Activated CD4-positive, alpha-beta T cell treated with anti-CD3 and anti-CD28 coated beads, Interleukin-2, amount 50 U/mL, for 24 hours (primary cell): Measurements from ENCODE around the gene PODXL2.
A peak's percentile ranks its signal among the peaks of the same experiment; 100 is the strongest.

Experiments
- DNase-seq, 2 donors: peaks; one replicate each; pipeline ENCODE4 v3.0.0-alpha.2; 2020; ENCODE audit warnings: low read depth in 1 of 2, low spot score in 1 of 2

The PODXL2 gene

DNA sequence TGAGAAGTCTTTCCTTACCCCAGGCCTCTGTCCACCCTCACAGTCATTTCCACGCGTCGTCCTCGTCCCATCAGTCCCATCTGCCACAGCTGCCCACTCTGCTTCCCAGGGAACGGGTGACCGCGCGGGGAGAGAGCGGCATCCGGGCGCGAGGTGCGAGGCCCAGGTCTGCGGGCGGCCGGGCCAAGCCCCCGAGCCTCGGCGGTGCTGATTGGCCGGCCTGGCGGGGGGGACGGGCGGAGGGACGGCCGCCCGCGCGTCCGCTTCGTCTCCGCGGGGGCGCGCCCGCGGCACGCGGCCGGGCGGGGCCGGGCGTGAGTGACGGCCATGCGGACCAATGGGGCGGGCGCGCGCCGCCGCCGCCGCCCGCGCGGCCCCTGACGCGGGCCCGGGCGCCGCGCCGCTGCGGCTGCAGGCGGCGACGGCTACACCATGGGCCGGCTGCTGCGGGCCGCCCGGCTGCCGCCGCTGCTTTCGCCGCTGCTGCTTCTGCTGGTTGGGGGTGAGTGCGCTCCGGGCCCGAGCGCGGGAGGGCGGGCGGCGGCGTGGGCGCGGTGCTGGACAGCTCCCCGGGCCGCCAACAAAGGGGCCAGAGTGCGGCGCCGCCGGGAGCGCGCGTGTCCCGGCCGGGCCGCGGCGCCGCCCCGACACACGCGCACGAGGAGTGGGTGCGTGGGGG is at the start of gene PODXL2:
TSS of gene PODXL2 (plus strand) at position 398 of the 679 bp plus-strand sequence. CDS start at position 433, 35 bp downstream.
- no peak for DNase-seq

- no peak for DNase-seq
Observed at GRCh38 chr3:127580327-127581060, 48.5 kb upstream of the PODXL2 start.

DNA sequence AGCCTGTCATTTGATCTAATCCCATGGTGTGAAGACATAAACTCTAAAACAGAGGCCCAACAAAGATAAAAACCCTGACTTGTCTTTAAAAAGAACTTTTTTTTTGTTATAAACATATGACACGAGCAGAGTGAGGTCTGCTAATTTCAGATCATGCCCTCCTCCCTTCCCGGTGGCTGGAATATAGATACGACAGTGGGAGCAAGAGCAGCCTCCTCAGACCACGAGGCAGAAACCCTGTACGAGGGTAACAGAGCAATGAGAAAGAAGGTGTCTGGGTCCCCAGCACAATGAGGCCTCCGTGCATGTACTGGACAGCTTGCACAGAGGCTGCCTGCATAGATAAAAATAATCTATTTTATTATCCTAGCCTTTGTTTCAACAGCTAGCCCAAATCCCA is 44.3 kb upstream of the PODXL2 start:
- no peak for DNase-seq

DNA sequence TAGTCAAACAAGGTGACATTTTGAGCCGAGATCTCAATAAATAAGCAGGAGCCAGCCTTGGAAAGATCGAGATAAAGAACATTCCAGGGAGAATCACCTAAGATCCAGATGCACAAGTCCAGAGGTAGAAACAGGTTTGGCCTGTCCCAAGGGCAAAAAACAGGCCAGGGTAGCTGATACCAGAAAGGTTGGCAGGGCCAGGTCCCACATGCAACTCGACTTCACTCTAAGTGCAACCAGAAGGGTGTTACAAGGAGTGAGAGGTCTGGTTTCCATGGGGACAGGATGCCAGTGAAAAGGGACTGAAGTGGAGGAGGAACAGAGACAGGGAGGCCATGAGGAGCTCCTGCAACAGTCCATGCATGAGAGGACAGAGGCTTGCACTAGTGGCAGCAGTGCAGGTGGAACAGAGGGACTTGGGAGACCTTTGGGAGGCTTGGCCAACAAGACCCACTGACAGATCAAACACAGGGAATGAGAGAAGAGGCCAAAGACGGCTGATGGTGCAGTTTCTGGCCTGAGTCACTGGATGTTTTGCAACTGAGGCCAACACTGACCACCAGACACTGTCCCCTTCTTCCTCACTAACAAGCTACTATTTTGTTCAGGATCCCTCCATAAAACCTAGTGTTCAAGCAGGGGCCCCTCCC is 43.7 kb upstream of the PODXL2 start:
- DNase-seq = no peak

DNA sequence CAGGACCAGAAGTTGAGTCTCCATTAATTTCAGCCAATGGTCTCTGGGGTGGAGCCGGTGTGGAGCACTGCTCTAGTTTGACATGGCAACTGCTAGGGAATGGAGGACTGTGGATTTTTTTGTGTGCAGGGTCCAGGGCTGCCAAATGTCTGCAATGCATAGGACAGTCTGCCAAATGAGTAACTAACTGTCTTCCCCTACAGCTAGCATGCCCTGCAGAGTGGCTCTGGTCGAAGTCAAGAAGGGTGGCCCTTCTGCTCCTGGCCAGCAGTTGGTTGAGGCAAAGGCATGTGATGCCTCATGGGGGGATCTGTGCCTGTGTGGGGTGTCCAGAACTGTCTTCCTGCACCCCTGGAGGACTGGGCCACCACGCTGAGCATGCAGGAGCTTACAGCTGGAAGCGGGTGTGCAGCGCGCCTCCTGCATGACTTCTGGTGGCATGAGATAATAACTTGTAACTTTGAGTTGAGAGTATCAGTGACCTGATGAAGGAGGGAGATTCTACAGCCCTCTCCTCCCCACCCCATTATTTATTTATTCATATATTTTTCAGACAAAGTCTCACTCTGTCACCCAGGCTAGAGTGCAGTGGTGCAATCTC is 43.1 kb upstream of the PODXL2 start:
- no peak for DNase-seq

DNA sequence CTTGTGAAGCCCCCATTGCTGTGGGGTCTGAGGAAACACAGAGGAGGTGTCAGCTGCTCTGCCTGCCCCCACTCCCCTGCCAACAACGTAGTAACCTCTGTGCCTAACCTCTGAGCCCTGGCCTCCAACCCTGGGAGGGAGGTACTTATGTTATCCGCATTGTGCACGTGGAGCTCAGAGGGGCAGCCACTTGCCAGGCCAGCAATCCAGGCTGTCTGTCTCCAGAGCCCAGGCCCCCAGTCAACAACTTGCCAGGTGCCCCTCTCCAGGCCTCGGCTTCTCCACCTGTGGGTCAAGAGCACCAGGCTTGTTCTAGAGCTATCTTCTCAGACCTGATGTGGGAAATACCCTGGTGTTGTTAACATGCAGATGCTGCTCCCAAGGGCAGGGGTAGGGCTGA is 41.1 kb upstream of the PODXL2 start:
- no peak for DNase-seq

DNA sequence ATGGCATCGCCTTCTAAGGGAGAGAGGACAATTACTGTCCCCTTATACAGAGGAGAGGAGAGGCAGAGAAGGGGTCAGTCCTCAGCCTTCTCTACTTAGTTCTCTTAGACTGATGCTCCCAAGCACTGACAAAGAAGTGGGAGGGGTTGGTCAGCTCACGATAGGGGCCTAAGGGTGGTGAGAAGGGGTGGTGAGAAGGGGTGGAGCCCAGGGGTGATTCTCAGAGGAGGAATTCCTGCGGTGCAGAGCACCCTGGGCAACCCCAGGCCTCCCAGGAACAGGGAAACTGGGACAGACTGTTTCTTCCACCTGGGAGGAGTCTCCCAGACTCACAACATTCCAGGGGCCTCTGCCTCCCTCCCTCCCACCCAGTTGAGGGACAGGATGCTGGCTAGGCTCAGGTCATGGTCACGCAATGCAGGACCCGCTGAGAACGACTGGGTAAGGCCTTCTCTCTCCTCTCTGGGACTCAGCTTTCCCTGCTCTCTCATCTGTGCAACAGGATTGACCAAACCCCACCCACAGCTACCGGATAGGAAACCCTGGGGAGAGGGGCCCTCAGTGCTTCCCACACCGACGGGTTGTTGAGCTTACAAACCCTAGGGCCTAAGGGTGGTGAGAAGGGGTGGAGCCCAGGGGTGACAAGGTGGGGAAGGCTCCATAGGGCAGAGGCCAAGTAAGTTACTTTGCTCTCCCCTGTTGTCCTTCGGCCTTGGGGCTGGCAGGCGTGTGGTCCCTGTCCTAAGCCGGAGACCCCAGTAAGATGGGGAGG is 40.0 kb upstream of the PODXL2 start:
- DNase-seq = no peak

GRCh38 chr3:127589600-127590281 is 39.2 kb upstream of the PODXL2 start:
- no peak for DNase-seq

- DNase-seq = no peak
Observed at GRCh38 chr3:127590282-127590592, 38.7 kb upstream of the PODXL2 start.

DNA sequence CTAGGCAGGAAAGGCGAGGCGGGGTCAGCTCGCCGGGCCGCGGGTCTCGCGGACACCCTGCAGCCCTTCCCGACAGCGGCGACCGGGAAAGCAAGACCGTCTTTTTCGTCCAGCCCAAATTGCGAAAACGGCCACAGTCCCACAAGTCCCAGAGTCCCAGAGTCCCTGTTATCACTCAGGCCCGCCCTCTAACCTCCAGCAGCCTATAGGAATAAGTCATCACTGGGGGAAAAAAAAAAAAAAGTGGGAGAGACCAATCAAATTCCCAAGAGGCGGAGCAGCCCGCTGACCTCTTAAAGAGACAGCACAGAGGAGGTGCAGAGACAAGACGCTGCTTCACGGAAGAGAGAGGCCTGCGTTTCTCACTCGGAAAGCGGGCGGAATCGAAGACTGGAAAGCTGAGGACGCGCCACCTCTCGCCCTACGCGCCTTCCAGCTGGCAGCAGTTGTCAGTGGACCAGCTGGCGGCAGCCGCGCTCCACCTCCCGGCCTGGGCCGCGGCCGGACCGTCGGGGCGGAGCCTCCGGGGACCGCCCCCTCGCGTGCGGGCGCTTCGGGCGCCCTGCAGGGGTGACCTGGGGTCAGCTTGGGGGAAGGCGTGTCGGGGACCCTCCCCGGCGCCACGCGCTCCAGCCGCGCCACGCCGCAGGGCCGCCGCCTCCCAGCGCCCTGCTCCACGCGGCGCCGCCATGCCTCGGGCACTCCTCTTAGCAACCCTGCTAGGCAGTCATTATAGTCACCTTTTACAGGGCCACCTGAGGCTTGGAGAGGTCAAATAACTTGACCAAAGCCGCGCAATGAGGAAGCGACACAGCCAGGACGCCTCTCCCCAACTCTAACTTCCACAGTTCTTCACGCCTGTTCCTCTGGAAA is 38.2 kb upstream of the PODXL2 start, which contains the start of gene TPRA1:
TSS of gene TPRA1 (minus strand) at position 141 of the 873 bp plus-strand sequence. CDS start 10,587 bp downstream, outside the sequence.
- peak; percentile 62 to 78 for DNase-seq

DNA sequence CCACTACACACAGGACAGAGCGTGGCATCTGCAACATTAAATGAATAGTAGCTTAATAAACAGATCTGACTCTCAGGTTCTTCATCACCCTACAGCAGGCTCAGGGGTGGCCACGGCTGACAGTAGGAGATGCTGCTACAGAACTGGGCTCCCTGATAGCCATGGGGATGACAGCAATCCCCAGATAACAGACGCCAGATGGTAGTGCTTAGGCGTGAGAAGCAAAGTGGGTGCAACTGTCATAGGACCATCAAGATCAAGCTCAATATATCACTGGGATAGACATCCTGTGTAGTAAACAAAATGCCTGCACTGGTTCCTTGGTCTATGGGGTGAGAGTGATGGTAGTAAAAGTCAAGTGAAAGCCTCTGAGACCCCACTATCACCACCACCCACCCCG is 35.8 kb upstream of the PODXL2 start:
- DNase-seq = no peak

DNA sequence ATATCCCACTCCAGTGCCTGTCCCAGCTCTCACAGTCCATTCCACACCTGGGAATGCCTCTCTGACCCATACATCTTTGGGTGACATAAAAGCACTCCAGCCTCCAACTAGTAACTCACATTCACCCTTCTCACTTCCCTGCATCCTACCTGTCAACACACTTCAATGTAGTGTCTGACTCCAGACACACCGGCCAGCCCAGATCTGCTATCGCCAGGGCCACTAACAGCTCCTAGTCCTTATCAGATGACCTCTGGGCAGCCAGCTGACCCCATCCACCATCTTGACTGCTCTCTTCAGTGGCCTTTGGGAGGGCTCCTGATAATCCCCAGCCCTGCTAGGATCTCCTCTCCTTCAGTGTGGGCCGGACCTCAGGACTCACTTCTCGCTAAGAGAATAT is 33.7 kb upstream of the PODXL2 start:
- no peak for DNase-seq

- no peak for DNase-seq
Observed at GRCh38 chr3:127597020-127597771, 31.8 kb upstream of the PODXL2 start.

- no peak for DNase-seq
Observed at GRCh38 chr3:127598841-127599570, 30.0 kb upstream of the PODXL2 start.

DNA sequence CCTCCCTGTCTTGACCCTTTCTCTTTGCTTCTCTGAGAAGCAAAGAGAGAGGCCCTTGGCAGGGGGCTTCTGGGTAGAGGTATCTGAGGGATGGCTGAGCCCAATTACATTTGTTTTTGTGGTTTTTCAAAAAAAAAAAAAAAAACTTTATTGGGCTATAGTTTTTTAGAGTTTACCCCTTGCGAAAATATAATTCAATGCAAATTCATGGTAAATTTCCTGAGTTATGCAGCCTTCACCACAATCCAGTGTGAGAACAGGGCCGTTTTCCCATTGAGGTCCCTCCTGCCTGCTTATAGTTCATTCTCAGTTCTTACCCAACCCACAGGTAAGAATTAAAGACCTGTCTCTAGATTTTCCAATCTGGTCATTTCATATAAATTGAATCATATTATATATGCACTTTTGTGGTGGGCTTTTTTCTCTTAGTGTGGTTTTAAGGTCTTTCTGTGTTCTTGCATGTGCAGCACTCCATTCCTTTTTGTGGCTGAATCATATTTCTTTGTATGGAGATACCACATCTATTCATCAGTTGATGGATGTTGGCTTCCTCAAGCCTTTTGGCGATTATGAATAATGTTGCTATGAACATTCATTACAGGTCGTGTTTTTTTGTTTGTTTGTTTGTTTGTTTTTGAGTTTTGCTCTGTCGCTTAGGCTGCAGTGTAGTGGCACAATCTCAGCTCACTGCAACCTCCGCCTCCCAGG is 28.1 kb upstream of the PODXL2 start:
- no peak for DNase-seq

GRCh38 chr3:127604035-127604434 is 24.9 kb upstream of the PODXL2 start:
- DNase-seq = no peak

GRCh38 chr3:127604546-127605165 is 24.3 kb upstream of the PODXL2 start:
- DNase-seq = no peak
